GM12891 (cell line): ENCODE results near the gene CCDC188.

ENCODE experiments used
- DNase-seq: peaks from one replicate; pipeline ENCODE4 v3.0.0; 2011; ENCODE audit warnings: low spot score; ENCODE audit not compliant: insufficient read length
- FAIRE-seq: peaks from 2 replicates; lab custom pipeline; 2011; peaks lifted over from hg19 to GRCh38; lab: Jason Lieb, UNC
- PAX5 ChIP-seq: IDR thresholded peaks from 2 replicates; pipeline ENCODE4 v1.6.1; 2011; ENCODE audit warnings: low read length, moderate library complexity, mild to moderate bottlenecking; ENCODE audit not compliant: insufficient read depth, severe bottlenecking
- POLR2A ChIP-seq: IDR thresholded peaks from 2 replicates; pipeline ENCODE4 v1.6.1; 2011; ENCODE audit warnings: low read depth, low read length, control low read depth
- POLR2AphosphoS5 ChIP-seq: IDR thresholded peaks from 2 replicates; pipeline ENCODE4 v1.6.1; 2011; ENCODE audit warnings: low read depth, low read length, control low read depth
- POU2F2 ChIP-seq: IDR thresholded peaks from 2 replicates; pipeline ENCODE4 v1.6.1; 2011; ENCODE audit warnings: low read depth, mild to moderate bottlenecking, control low read depth, low read length, moderate library complexity
- SPI1 ChIP-seq: IDR thresholded peaks from 2 replicates; pipeline ENCODE4 v1.6.1; 2011; ENCODE audit warnings: low read depth, low read length, control low read depth
- TAF1 ChIP-seq: IDR thresholded peaks from 2 replicates; pipeline ENCODE4 v1.6.1; 2011; ENCODE audit warnings: low read depth, low read length, control low read depth

The CCDC188 gene

GRCh38 chr22:20116951-20117632, 33.8 kb downstream of the CCDC188 start, which contains the start of gene TRMT2A:
TRMT2A (minus strand) TSS chr22:20117226; CDS start chr22:20116906, 320 bp downstream.
- peak; percentile 62 for TF ChIP-seq PAX5
- TF ChIP-seq POLR2AphosphoS5: no peak
- peak; percentile 15; the same call in 1 of the 2 replicates for TF ChIP-seq TAF1
- peak; percentile 66 for TF ChIP-seq SPI1
- TF ChIP-seq POLR2A: no peak; the same call in 1 of the 2 replicates
- TF ChIP-seq POU2F2: no peak
- FAIRE-seq: peak; percentile 100
- DNase-seq: peak; percentile 99

GRCh38 chr22:20116376-20116950, 34.4 kb downstream of the CCDC188 start:
- peak; percentile 53 for DNase-seq
- TF ChIP-seq POLR2A (no peak), POLR2AphosphoS5 (0 out of 2 replicates have a peak, but pooled peaks have one; percentile 34)
- no peak for FAIRE-seq

GRCh38 chr22:20115691-20116375, 35.0 kb downstream of the CCDC188 start, which contains the start of gene RANBP1:
RANBP1 (plus strand) TSS chr22:20116104; CDS start chr22:20116185, 81 bp downstream.
- DNase-seq (no peak), FAIRE-seq (no peak)
- TF ChIP-seq POLR2A (peak; percentile 28; the same call in 1 of the 2 replicates), PAX5 (no peak), POLR2AphosphoS5 (no peak)

DNA sequence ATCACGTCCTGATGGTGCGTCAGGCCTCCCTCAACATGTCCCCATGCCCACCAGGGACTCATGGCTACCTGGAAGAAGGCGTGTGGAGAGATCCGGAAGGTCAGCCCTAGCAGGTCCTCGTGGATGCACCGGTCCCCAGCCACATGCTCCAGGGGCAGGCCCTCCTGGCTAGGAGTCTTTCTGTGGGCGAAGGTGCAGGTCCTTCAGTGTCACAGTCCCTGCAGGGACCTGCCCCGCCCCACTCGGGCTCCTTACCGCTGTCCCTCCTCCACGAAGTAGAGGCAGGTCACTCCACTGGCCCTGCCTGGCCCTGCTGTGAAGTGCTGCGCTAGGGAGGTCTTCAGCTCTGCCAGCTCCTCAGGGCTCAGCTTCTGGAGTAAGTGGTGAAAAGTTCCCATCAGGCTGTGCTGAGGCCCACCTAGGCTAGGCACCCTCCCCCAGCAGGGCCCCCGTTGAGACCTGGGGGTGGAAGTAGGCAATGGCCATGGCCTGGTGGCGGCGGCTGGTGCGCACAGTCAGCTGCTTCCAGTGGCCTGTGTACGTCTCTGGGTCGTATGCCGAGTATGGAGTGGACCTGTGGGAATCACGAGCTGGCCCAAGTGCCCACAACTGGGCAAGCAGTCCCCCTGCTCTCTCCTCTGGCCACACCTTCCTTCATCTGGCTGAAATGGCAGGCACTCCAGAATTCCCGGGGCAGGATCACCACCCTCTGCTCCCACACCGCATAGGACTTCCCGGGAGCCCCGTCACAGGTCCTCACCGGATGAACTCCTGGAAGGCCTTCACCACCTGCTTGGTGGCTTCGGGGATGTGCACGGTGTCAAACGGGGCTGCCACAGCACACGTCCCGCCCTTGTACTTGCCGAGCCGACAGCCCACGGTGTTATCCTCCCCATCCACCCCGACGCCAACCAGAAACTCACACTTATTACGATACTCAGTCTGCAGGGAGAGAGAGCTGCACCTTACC, 36.1 kb downstream of the CCDC188 start:
- DNase-seq (no peak), FAIRE-seq (no peak)
- TF ChIP-seq POU2F2 (no peak), PAX5 (no peak), TAF1 (no peak), POLR2AphosphoS5 (no peak), SPI1 (no peak), POLR2A (no peak)

GRCh38 chr22:20113551-20114310, 37.1 kb downstream of the CCDC188 start:
- TF ChIP-seq PAX5: no peak
- no peak for TF ChIP-seq TAF1
- no peak for TF ChIP-seq SPI1
- TF ChIP-seq POU2F2: no peak
- TF ChIP-seq POLR2AphosphoS5: no peak
- no peak for TF ChIP-seq POLR2A
- DNase-seq: no peak
- FAIRE-seq: no peak

- no peak for FAIRE-seq
- no peak for DNase-seq
- TF ChIP-seq SPI1 (no peak), TAF1 (no peak), POLR2AphosphoS5 (peak; percentile 58; the same call in 1 of the 2 replicates)
Observed at GRCh38 chr22:20112623-20113511, 38.0 kb downstream of the CCDC188 start.

- peak; percentile 31 for FAIRE-seq
- no peak for DNase-seq
- TF ChIP-seq TAF1 (no peak), SPI1 (no peak), POLR2AphosphoS5 (peak; percentile 21; the same call in 1 of the 2 replicates), POLR2A (0 out of 2 replicates have a peak, but pooled peaks have one; percentile 47), POU2F2 (0 out of 2 replicates have a peak, but pooled peaks have one; percentile 12)
Observed at GRCh38 chr22:20111689-20112622, 38.9 kb downstream of the CCDC188 start.
